ENCODE measurements around the gene HGS. TPM values are rescaled to one million over a fixed set of nuclear protein-coding genes. Genes with fewer than 3 reads are reported as not detected.

HGS gene
- total RNA-seq, 1 donor from 2014 or later = 46.2 TPM

GRCh38 chr17:81656835-81657234 lies 27.0 kb upstream of the HGS start:
- Histone ChIP-seq H3K79me2 (ENCODE audit: low read depth) (no peaks in the 10 kb centered on the region), H3K9me3 (ENCODE audit: low read depth) (no peaks in the 10 kb centered on the region), H3K4me2 (no peak overlapping the region), H3F3A (ENCODE audit: low read depth) (no peaks in the 10 kb centered on the region), H2AFZ (replicated peaks) (no peak overlapping the region), H3K4me3 (no peak overlapping the region), H3K27me3 (no peaks in the 10 kb centered on the region), H3K4me1 (no peaks in the 10 kb centered on the region), H3K36me3 (no peaks in the 10 kb centered on the region), H3K9ac (no peak overlapping the region), H3K27ac (no peak overlapping the region), H4K20me1 (ENCODE audit: low read depth) (no peaks in the 10 kb centered on the region)
- no peak for TF ChIP-seq CTCF (IDR thresholded peaks at IDR 0.05)
- H3K27ac Mint-ChIP-seq = no peak overlapping the region
- H3K4me1 Mint-ChIP-seq = peaks cover 14% of the 10 kb centered on the region
- H3K27me3 Mint-ChIP-seq (ENCODE audit: insufficient read depth, low read depth) = peaks cover 2% of the 10 kb centered on the region
- H3K36me3 Mint-ChIP-seq = no peaks in the 10 kb centered on the region
- no peak for DNase-seq (ENCODE audit: low spot score)
- no peak overlapping the region for H3K4me3 Mint-ChIP-seq
- no peaks in the 10 kb centered on the region for H3K9me3 Mint-ChIP-seq

- Histone ChIP-seq H3K27me3 (no peaks in the 10 kb centered on the region), H4K20me1 (ENCODE audit: low read depth) (no peaks in the 10 kb centered on the region), H3K36me3 (no peaks in the 10 kb centered on the region), H3K4me2 (no peak overlapping the region), H3K4me3 (no peak overlapping the region), H3K9ac (no peak overlapping the region), H3K79me2 (ENCODE audit: low read depth) (no peaks in the 10 kb centered on the region), H3K27ac (no peak overlapping the region), H3F3A (ENCODE audit: low read depth) (no peaks in the 10 kb centered on the region), H3K4me1 (no peaks in the 10 kb centered on the region), H3K9me3 (ENCODE audit: low read depth) (no peaks in the 10 kb centered on the region), H2AFZ (replicated peaks) (no peak overlapping the region)
- Mint-ChIP-seq H3K4me3 (no peak overlapping the region), H3K4me1 (peaks cover 3% of the 10 kb centered on the region), H3K27ac (no peak overlapping the region), H3K27me3 (ENCODE audit: insufficient read depth, low read depth) (no peaks in the 10 kb centered on the region), H3K36me3 (no peaks in the 10 kb centered on the region), H3K9me3 (no peaks in the 10 kb centered on the region)
- TF ChIP-seq EZH2 (IDR thresholded peaks at IDR 0.05) = no peak
- TF ChIP-seq EZH2phosphoT487 (IDR thresholded peaks at IDR 0.05) = no peak
- no peak for TF ChIP-seq CTCF (IDR thresholded peaks at IDR 0.05)
- no peak for DNase-seq (ENCODE audit: low spot score)
Measured at GRCh38 chr17:81659038-81659437, 24.8 kb upstream of the HGS start.

GRCh38 chr17:81660441-81660840 lies 23.4 kb upstream of the HGS start:
- TF ChIP-seq CTCF (IDR thresholded peaks at IDR 0.05) (no peak), EZH2 (IDR thresholded peaks at IDR 0.05) (no peak), EZH2phosphoT487 (IDR thresholded peaks at IDR 0.05) (no peak)
- Histone ChIP-seq H3K27me3 (no peaks in the 10 kb centered on the region), H4K20me1 (ENCODE audit: low read depth) (no peaks in the 10 kb centered on the region), H3K9ac (no peak overlapping the region), H3K36me3 (no peaks in the 10 kb centered on the region), H3K9me3 (ENCODE audit: low read depth) (no peaks in the 10 kb centered on the region), H3K79me2 (ENCODE audit: low read depth) (peaks cover 7% of the 10 kb centered on the region), H3K4me3 (no peak overlapping the region), H3K27ac (no peak overlapping the region), H3K4me1 (peaks cover under 1% of the 10 kb centered on the region), H3K4me2 (no peak overlapping the region), H3F3A (ENCODE audit: low read depth) (peaks cover under 1% of the 10 kb centered on the region), H2AFZ (replicated peaks) (no peak overlapping the region)
- H3K4me3 Mint-ChIP-seq = no peak overlapping the region
- peaks cover 4% of the 10 kb centered on the region for H3K4me1 Mint-ChIP-seq
- no peaks in the 10 kb centered on the region for H3K9me3 Mint-ChIP-seq
- DNase-seq (ENCODE audit: low spot score) = no peak
- no peaks in the 10 kb centered on the region for H3K27me3 Mint-ChIP-seq (ENCODE audit: insufficient read depth, low read depth)
- H3K36me3 Mint-ChIP-seq = no peaks in the 10 kb centered on the region
- no peak overlapping the region for H3K27ac Mint-ChIP-seq

GRCh38 chr17:81662002-81662401 lies 21.8 kb upstream of the HGS start:
- H3F3A ChIP-seq (ENCODE audit: low read depth) = peaks cover 9% of the 10 kb centered on the region
- H2AFZ ChIP-seq (replicated peaks) = no peak overlapping the region
- H3K79me2 ChIP-seq (ENCODE audit: low read depth) = peaks cover 17% of the 10 kb centered on the region
- no peaks in the 10 kb centered on the region for H3K36me3 ChIP-seq
- no peak for DNase-seq (ENCODE audit: low spot score)
- no peaks in the 10 kb centered on the region for H3K9me3 Mint-ChIP-seq
- no peaks in the 10 kb centered on the region for H3K9me3 ChIP-seq (ENCODE audit: low read depth)
- TF ChIP-seq EZH2phosphoT487 (IDR thresholded peaks at IDR 0.05) = no peak
- TF ChIP-seq CTCF (IDR thresholded peaks at IDR 0.05) = no peak
- TF ChIP-seq EZH2 (IDR thresholded peaks at IDR 0.05) = no peak
- no peaks in the 10 kb centered on the region for H3K27me3 ChIP-seq
- H3K27ac Mint-ChIP-seq = no peak overlapping the region
- H3K27me3 Mint-ChIP-seq (ENCODE audit: insufficient read depth, low read depth) = no peaks in the 10 kb centered on the region
- peaks cover 9% of the 10 kb centered on the region for H3K4me1 Mint-ChIP-seq
- no peak overlapping the region for H3K27ac ChIP-seq
- no peaks in the 10 kb centered on the region for H3K36me3 Mint-ChIP-seq
- no peak overlapping the region for H3K4me3 Mint-ChIP-seq
- H3K9ac ChIP-seq = no peak overlapping the region
- H4K20me1 ChIP-seq (ENCODE audit: low read depth) = no peaks in the 10 kb centered on the region
- H3K4me1 ChIP-seq = peaks cover 3% of the 10 kb centered on the region
- no peak overlapping the region for H3K4me3 ChIP-seq
- no peak overlapping the region for H3K4me2 ChIP-seq

Measured in neural progenitor cell (in vitro differentiated cells).